ENCODE results near the gene LAPTM4A. TPM values are rescaled to one million over a fixed set of nuclear protein-coding genes. Genes with fewer than 3 reads are reported as not detected.

LAPTM4A gene
- polyA plus RNA-seq, 2 of the 4 experiments (the other 2 are of a cell fraction), result 275 to 509 TPM

DNA sequence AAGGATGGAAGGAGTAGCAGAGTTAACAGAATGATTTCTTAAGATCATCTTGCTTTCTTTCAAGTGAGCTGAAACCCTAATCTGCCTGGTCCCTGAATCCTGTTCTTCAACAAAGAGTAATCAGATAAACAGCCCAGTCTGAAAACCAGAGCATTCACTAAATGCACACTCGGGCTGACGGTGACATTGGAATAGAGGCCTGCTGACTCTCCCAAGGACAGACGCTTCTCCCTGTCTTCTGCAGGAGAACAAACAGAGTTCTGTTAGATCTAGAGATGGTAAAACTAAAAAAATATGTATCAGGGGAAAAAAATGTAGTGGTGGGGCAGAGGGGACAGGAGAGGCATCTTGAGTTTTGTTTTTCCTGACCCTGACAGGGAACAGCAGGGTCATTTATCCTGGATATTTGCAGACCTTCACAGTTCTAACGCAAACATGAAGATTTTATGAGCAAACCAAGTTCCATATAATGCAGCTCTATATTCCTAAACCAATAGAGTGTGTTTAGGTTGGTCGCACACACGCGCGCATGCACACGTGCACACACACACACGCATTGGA lies 46.3 kb downstream of the LAPTM4A start:
- H3K4me2 ChIP-seq, result no peak overlapping the region
- H3K9me3 ChIP-seq, result no peaks in the 10 kb centered on the region
- DNase-seq (ENCODE audit: low read depth in 1 of 2, low spot score in 1 of 2) (no peak), ATAC-seq (no peak), FAIRE-seq (no peak)
- TF ChIP-seq MAZ (IDR thresholded peaks at IDR 0.05; ENCODE audit: borderline replicate concordance, low read depth, low read length), result no peak
- no peak for TF ChIP-seq ATOH8 (CRISPR knock-in tag; IDR thresholded peaks at IDR 0.05; ENCODE audit: low read depth)
- TF ChIP-seq EP300 (IDR thresholded peaks at IDR 0.05), result no peak
- TF ChIP-seq KDM1A (IDR thresholded peaks at IDR 0.05; ENCODE audit: low read depth), result no peak
- TF ChIP-seq HMGXB4 (CRISPR knock-in tag; IDR thresholded peaks at IDR 0.05; ENCODE audit: borderline replicate concordance), result no peak
- no peak for TF ChIP-seq PBX3 (IDR thresholded peaks at IDR 0.05)
- WGBS (ENCODE audit: missing lambda C conversion rate), result 94% methylated on average over 10 of the region's 10 CpGs
- H3K4me3 ChIP-seq, result no peak overlapping the region
- POLR2A ChIA-PET, result no interaction called here
- H3K4me1 ChIP-seq, result peaks cover 18% of the 10 kb centered on the region; the same call in 2 of the 3 replicates
- CTCF ChIA-PET, result interaction anchor here (1.0 kb wide), 1 partner anchor 11 kb away, joined by 4 read pairs; no protein-coding TSS in a partner anchor
- H3K27ac ChIP-seq, result no peak overlapping the region

DNA sequence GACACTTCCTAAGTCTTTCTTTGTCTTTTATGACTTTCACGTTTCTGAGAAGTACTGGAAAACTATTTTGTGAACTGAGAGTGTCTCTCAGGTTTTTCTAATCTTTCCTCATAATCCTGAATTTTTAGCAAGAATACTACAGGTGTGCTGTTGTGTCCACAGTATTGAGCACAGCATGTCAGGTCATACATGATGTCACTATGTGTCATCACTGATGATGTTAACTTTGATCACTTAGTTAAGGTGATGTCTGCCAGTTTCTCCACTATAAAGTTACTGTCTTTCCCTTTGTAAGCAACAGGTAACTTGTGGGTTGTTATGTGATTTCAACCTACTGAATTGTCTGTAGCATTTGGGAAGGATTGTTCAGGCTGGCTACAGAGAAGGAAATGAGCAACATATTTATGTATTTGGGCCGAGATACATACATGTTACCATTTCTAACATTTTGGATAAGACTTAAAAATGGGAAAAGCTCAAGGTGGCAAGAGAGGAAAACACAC lies 50.0 kb downstream of the LAPTM4A start:
- H3K27ac ChIP-seq, result no peak overlapping the region
- DNase-seq (ENCODE audit: low read depth in 1 of 2, low spot score in 1 of 2) (no peak), FAIRE-seq (no peak), ATAC-seq (no peak)
- H3K4me1 ChIP-seq, result no peaks in the 10 kb centered on the region
- WGBS (ENCODE audit: missing lambda C conversion rate), result 62% methylated on average over 2 of the region's 2 CpGs
- no peak overlapping the region for H3K4me3 ChIP-seq
- ChIA-PET CTCF (interaction anchor here (1.2 to 2.5 kb wide), 4 partner anchors 10 to 224 kb away, joined by 4 to 25 read pairs (median 4); partner anchors contain the start of gene SDC1), POLR2A (interaction anchor here (1.6 kb wide), 1 partner anchor 12 kb away, joined by 5 read pairs; the partner anchor contains the start of gene WDR35)
- H3K9me3 ChIP-seq, result no peaks in the 10 kb centered on the region
- no peak overlapping the region for H3K4me2 ChIP-seq
- no peak for TF ChIP-seq HEYL (CRISPR knock-in tag; IDR thresholded peaks at IDR 0.05)
- no peak for TF ChIP-seq JUNB (IDR thresholded peaks at IDR 0.05)
- TF ChIP-seq PBX3 (IDR thresholded peaks at IDR 0.05), result no peak
- no peak for TF ChIP-seq CHD2 (IDR thresholded peaks at IDR 0.05; ENCODE audit: low read length, partially characterized antibody)
- TF ChIP-seq, protein P1, sequence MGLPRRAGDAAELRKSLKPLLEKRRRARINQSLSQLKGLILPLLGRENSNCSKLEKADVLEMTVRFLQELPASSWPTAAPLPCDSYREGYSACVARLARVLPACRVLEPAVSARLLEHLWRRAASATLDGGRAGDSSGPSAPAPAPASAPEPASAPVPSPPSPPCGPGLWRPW (IDR thresholded peaks at IDR 0.05), result no peak
- TF ChIP-seq RAD21 (conservative IDR thresholded peaks at IDR 0.05 in 1 of 2, IDR thresholded peaks at IDR 0.05 in 1 of 2), result no peak
- TF ChIP-seq CBX2 (IDR thresholded peaks at IDR 0.05; ENCODE audit: borderline replicate concordance, low read depth), result no peak
- TF ChIP-seq EP300 (IDR thresholded peaks at IDR 0.05), result no peak
- no peak for TF ChIP-seq NPAS2 (CRISPR knock-in tag; IDR thresholded peaks at IDR 0.05; ENCODE audit: borderline replicate concordance)
- TF ChIP-seq EHMT2 (IDR thresholded peaks at IDR 0.05; ENCODE audit: low read depth), result no peak

DNA sequence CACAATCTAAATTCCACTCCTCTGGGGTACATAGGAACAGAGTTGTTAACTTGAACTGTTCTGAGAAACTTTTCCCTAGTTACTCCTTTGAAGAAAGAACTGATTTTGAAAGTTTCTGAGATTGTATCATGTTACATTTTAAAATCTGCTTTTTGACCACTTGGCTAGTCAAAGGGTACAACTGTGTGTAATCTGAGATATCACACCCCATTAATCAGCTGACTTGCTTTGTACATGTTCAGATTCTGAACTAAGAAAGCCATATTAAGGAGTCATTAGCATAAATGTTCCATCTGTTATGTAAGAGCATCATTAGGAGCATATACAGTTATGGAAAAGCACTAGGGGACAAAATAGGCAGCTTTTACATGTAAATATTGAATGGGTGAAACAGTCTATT lies 57.7 kb downstream of the LAPTM4A start:
- Histone ChIP-seq H3K4me3 (no peak overlapping the region), H3K4me1 (peaks cover 8% of the 10 kb centered on the region), H3K9me3 (no peaks in the 10 kb centered on the region), H3K4me2 (no peak overlapping the region), H3K27ac (no peak overlapping the region)
- DNase-seq (ENCODE audit: low read depth in 1 of 2, low spot score in 1 of 2) (no peak), FAIRE-seq (no peak), ATAC-seq (no peak)
- no peak for TF ChIP-seq MAX (IDR thresholded peaks at IDR 0.05)
- no peak for TF ChIP-seq SMC3 (IDR thresholded peaks at IDR 0.05)
- TF ChIP-seq EP300 (IDR thresholded peaks at IDR 0.05), result no peak
- TF ChIP-seq HOXB13 (CRISPR knock-in tag; IDR thresholded peaks at IDR 0.05; ENCODE audit: low read depth), result no peak
- TF ChIP-seq ZC3H11A (IDR thresholded peaks at IDR 0.05), result no peak
- no peak for TF ChIP-seq CEBPB (IDR thresholded peaks at IDR 0.05)
- TF ChIP-seq FOXS1 (CRISPR knock-in tag; IDR thresholded peaks at IDR 0.05), result no peak
- no peak for TF ChIP-seq ZSCAN20 (CRISPR knock-in tag; IDR thresholded peaks at IDR 0.05)
- no peak for TF ChIP-seq HMGXB4 (CRISPR knock-in tag; IDR thresholded peaks at IDR 0.05; ENCODE audit: borderline replicate concordance)
- no peak for TF ChIP-seq CBX2 (IDR thresholded peaks at IDR 0.05; ENCODE audit: borderline replicate concordance, low read depth)
- no peak for TF ChIP-seq NR3C1 (IDR thresholded peaks at IDR 0.05)
- POLR2A ChIA-PET, result no interaction called here
- CTCF ChIA-PET, result interaction anchor here (1.0 to 2.7 kb wide), 3 partner anchors 14 to 38 kb away, joined by 3 to 10 read pairs (median 6); no protein-coding TSS in a partner anchor

Measured in A549 (cell line).